Measurements from ENCODE around the gene MIER2. TPM values are rescaled to one million over a fixed set of nuclear protein-coding genes. Genes with fewer than 3 reads are reported as not detected.

MIER2 gene
- total RNA-seq, 1 experiment from 2014 or later: 22.8 TPM

GRCh38 chr19:379796-380195, 35.2 kb upstream of the MIER2 start:
- CTCF ChIA-PET: no interaction called here
- no peak for TF ChIP-seq CTCF (IDR thresholded peaks at IDR 0.05; ENCODE audit: unreplicated experiment)
- Mint-ChIP-seq H3K4me3 (ENCODE audit: low read depth, unreplicated experiment) (no peak overlapping the region), H3K27me3 (ENCODE audit: unreplicated experiment) (peaks cover 16% of the 10 kb centered on the region), H3K27ac (ENCODE audit: unreplicated experiment) (no peak overlapping the region), H3K9me3 (ENCODE audit: low read depth, unreplicated experiment) (no peaks in the 10 kb centered on the region), H3K4me1 (ENCODE audit: low read depth, unreplicated experiment) (no peaks in the 10 kb centered on the region), H3K36me3 (ENCODE audit: insufficient read depth, unreplicated experiment) (peaks cover 9% of the 10 kb centered on the region)
- no peak for DNase-seq
- intact Hi-C loops (cut with micrococcal nuclease; ENCODE audit: unreplicated experiment): no loop called here
- no TSS peak for BruUV-seq (replicated peaks)

- TF ChIP-seq CTCF (IDR thresholded peaks at IDR 0.05; ENCODE audit: unreplicated experiment): no peak
- intact Hi-C loops (cut with micrococcal nuclease; ENCODE audit: unreplicated experiment): no loop called here
- no peaks in the 10 kb centered on the region for H3K9me3 Mint-ChIP-seq (ENCODE audit: low read depth, unreplicated experiment)
- H3K27me3 Mint-ChIP-seq (ENCODE audit: unreplicated experiment): peaks cover 27% of the 10 kb centered on the region
- no peaks in the 10 kb centered on the region for H3K4me1 Mint-ChIP-seq (ENCODE audit: low read depth, unreplicated experiment)
- peaks cover 9% of the 10 kb centered on the region for H3K36me3 Mint-ChIP-seq (ENCODE audit: insufficient read depth, unreplicated experiment)
- CTCF ChIA-PET: no interaction called here
- H3K27ac Mint-ChIP-seq (ENCODE audit: unreplicated experiment): no peak overlapping the region
- DNase-seq: no peak
- no peak overlapping the region for H3K4me3 Mint-ChIP-seq (ENCODE audit: low read depth, unreplicated experiment)
- BruUV-seq (replicated peaks): no TSS peak
These were observed 34.1 kb upstream of the MIER2 start for GRCh38 chr19:378706-379105.

- Mint-ChIP-seq H3K4me3 (ENCODE audit: low read depth, unreplicated experiment) (no peak overlapping the region), H3K9me3 (ENCODE audit: low read depth, unreplicated experiment) (no peaks in the 10 kb centered on the region), H3K36me3 (ENCODE audit: insufficient read depth, unreplicated experiment) (peaks cover 9% of the 10 kb centered on the region), H3K27ac (ENCODE audit: unreplicated experiment) (no peak overlapping the region), H3K4me1 (ENCODE audit: low read depth, unreplicated experiment) (no peaks in the 10 kb centered on the region), H3K27me3 (ENCODE audit: unreplicated experiment) (peaks cover 34% of the 10 kb centered on the region)
- intact Hi-C loops (cut with micrococcal nuclease; ENCODE audit: unreplicated experiment): no loop called here
- CTCF ChIA-PET: no interaction called here
- no peak for DNase-seq
- BruUV-seq (replicated peaks): no TSS peak
- TF ChIP-seq CTCF (IDR thresholded peaks at IDR 0.05; ENCODE audit: unreplicated experiment): no peak
These were observed 33.4 kb upstream of the MIER2 start for GRCh38 chr19:377801-378581.

GRCh38 chr19:376111-376470, 31.5 kb upstream of the MIER2 start:
- CTCF ChIA-PET: no interaction called here
- no peaks in the 10 kb centered on the region for H3K9me3 Mint-ChIP-seq (ENCODE audit: low read depth, unreplicated experiment)
- no peak for TF ChIP-seq CTCF (IDR thresholded peaks at IDR 0.05; ENCODE audit: unreplicated experiment)
- peaks cover 9% of the 10 kb centered on the region for H3K36me3 Mint-ChIP-seq (ENCODE audit: insufficient read depth, unreplicated experiment)
- H3K27me3 Mint-ChIP-seq (ENCODE audit: unreplicated experiment): peaks cover 52% of the 10 kb centered on the region
- H3K27ac Mint-ChIP-seq (ENCODE audit: unreplicated experiment): no peak overlapping the region
- H3K4me1 Mint-ChIP-seq (ENCODE audit: low read depth, unreplicated experiment): no peaks in the 10 kb centered on the region
- BruUV-seq (replicated peaks): no TSS peak
- H3K4me3 Mint-ChIP-seq (ENCODE audit: low read depth, unreplicated experiment): no peak overlapping the region
- no peak for DNase-seq
- intact Hi-C loops (cut with micrococcal nuclease; ENCODE audit: unreplicated experiment): no loop called here
